CD4-positive, alpha-beta T cell treated with Interleukin-1 beta for 1 hour (primary cell): ENCODE measurements around the gene NF1.
"Not testable (repeated sequence)": the region's sequence is repeated elsewhere in the genome, so short reads cannot be mapped to it uniquely, and the experiment has no call there.

Experiments
- DNase-seq, 2 donors: peaks; one replicate each; pipeline ENCODE4 v3.0.0-alpha.2; 2020 to 2022

The NF1 gene

DNA sequence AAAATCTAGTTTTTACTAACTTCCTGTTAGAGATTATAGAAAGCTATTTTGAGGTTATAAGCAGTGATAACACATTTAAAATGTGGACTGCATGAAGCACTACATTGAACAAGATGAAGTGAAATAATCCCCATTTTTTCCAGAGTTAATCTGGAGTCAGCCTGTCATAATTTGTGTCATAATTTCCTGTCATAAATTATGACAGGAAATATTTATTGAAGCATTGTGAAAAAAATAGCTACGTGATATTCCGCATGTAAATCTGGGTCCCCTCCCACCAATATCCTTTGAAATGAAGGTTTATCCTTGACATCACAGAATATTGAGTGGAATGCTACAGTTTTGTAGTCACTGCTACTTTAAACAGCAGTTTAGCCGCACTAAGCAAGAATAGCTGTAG lies 162.2 kb downstream of the NF1 start:
- DNase-seq = no peak

DNA sequence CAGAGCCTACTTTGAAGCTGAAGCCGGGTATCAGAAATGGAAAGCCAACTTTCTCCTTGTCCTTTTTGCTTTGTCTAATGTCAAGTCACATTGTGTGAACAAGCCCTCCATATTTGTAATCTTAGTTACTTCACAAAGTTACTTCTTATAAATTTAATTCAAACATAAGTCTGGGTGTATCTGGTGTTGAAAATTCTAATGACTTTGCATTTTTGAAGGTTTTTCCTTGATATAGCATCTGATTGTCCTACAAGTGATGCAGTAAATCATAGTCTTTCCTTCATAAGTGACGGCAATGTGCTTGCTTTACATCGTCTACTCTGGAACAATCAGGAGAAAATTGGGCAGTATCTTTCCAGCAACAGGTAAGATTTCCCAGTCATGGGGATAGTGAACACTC lies 165.4 kb downstream of the NF1 start:
- no peak for DNase-seq

DNA sequence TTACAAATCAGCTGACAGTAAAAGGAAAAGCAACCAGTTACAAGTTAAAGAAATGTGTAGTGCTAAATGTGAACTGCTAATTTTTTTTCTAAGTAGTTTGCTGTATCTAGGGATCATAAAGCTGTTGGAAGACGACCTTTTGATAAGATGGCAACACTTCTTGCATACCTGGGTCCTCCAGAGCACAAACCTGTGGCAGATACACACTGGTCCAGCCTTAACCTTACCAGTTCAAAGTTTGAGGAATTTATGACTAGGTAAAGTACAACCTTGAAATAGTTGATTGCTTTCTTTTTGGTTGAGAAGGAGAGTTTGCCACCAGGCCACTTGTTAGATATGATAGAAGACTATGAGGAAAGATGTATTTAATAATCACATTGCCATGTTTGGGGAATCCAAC lies 166.8 kb downstream of the NF1 start:
- no peak for DNase-seq

- DNase-seq = not testable (repeated sequence)
Measured at GRCh38 chr17:31262923-31263322, 168.1 kb downstream of the NF1 start.

DNA sequence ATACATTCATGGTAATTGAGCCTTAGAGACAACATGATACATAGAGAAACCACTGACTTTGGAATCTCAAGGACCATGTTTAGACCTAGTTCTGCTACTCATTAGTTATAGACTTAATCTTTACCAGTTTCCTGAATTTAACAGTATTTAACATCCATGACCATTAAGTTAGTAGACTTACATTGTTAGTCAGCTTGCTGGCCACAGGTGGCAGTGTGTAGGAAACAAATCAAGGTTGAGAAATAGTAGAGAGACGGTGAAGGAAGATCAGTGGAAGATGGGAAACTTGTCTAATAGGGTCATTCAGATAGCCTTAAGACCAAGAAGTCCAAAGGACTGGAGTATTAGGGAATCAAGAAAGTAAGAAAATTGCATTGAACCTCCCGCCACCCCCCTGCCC lies 171.3 kb downstream of the NF1 start:
- DNase-seq = peak; percentile 17 to 29

DNA sequence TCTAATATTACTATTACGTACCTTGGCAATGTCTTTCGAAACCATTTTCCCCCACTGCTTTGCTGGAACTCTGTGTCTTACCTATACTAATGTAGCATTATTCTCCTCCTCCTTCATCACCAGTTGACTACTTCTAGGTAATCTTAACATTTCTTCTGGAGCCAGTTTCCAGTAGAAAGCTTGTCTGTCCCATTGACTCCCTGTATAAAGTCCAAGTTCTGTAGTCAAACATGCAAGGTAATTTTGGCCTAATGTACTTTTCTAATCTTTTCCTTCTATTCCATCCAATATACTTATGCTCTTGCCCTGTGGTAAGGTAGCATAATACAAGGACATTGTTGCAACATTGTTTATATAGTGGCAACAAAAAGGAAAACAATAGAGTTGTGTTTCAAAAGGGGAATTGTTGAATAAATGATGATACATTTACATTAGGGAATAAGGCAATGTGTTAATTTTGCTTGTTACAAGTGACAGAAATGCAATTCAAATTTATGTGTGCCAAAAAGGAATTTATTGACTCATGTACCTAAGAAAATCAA lies 174.3 kb downstream of the NF1 start:
- no peak for DNase-seq

DNA sequence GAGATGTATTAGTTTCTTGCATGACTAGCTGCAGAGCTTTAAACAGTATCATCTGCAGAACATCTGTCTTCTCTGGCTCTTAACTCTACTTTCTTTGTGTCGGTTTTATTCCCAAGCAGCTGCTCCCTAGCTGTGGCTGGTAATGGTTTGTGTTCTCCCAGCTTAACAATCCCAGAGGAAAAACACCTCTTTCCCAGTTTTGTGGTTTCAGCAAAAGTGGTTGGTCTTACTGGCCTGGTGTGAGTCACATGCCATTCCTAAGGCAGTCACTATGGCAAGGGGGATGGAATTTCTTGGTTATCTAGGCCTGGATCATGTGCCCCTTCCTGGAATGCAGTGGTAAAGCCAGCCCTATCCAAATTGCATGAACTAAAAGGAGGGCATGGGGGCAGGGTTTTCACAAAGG lies 174.8 kb downstream of the NF1 start:
- no peak for DNase-seq

GRCh38 chr17:31272236-31272635 lies 177.5 kb downstream of the NF1 start:
- no peak for DNase-seq

- DNase-seq = no peak
Measured at GRCh38 chr17:31272803-31273202, 178.0 kb downstream of the NF1 start.

DNA sequence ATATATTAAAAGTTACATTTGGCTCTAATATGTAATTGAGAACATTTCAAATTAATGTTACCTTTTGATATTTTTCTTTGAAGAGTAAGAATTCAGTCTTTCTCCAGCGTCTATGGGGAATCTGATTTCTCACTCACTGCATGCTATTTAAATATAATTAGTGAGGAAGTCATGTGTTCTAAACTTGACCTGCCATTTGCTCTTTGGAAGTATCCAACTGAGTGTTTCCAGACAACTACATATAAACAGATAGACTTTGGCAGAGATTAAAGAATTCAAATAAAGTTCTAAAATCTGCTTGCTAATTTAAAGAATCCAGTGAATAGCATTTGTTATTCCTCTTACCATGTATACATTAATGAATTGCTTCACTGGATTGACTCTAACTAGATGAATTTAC lies 178.7 kb downstream of the NF1 start:
- no peak for DNase-seq

GRCh38 chr17:31274252-31274651 lies 179.5 kb downstream of the NF1 start:
- no peak for DNase-seq

DNA sequence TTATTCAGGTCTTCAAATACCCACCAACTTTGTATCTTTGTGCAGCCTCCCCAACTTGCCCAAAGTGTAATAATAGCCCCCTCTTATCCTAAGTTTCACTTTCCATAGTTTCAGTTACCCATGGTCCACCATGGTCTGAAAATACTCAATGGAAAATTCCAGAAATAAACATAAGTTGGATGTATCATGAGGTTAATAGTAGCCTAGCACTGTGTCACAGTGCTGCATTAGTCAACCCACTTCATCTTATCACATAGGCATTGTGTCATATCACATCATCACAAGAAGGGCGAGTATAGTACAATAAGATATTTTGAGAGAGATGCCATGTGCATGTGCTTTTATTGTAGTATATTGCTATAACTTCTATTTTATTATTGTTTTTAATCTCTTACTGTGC lies 180.3 kb downstream of the NF1 start:
- DNase-seq = no peak

- DNase-seq = no peak
Measured at GRCh38 chr17:31279401-31279800, 184.6 kb downstream of the NF1 start.

DNA sequence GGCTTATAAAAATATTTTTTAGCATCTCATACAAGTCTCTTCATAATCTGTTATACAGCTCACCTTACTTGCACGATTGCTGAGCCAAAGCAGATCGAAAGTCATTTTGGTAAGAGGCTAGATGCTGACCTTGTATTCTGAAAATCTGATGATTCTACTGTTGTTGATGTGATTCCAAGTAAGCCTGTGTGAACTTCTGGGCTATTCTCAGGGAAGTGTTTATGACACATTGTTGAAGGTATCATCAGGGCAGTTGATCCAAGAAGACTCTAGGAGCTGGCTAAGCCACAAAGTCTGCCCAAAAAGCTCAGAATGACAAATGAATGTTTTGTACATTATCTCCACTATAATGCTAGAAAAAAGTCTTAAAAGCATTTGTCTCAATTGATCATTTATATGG lies 186.3 kb downstream of the NF1 start:
- no peak for DNase-seq

DNA sequence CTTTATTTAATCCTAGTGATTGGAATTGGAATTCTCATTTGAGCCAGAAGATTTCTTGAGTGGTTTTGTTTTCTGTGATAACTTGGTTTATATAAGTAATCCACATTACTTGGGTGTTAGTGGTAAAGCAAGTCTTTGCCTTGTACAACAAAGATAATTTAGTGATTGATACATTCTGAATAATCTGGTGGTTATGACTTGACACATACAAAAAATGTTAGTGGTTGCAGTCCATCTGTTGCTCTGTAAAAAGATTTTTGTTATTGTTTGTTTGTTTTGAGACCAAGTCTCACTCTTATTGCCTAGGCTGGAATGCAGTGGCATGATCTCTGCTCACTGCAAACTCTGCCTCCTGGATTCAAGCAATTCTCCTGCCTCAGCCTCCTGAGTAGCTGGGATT lies 189.1 kb downstream of the NF1 start:
- no peak for DNase-seq

DNA sequence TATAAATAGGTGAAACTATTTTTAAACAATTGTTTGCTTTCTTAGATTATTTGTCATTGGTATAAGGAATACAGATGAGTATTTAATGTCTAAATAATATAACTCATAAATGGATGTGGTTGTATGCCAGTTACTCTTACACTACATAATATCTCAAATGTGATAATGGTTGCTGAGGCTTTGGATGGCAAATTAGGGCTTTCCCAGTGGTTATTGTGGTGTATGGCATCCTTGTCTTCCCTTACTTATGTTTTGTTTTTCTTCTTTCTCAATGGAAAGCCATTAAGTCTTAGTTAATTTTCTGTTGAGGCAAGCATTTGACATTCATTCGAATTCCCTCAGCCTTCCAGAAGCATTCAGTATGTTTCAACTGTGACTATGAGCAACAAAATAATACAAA lies 191.8 kb downstream of the NF1 start:
- no peak for DNase-seq

GRCh38 chr17:31287932-31288331 lies 193.2 kb downstream of the NF1 start:
- DNase-seq = not testable (repeated sequence)

DNA sequence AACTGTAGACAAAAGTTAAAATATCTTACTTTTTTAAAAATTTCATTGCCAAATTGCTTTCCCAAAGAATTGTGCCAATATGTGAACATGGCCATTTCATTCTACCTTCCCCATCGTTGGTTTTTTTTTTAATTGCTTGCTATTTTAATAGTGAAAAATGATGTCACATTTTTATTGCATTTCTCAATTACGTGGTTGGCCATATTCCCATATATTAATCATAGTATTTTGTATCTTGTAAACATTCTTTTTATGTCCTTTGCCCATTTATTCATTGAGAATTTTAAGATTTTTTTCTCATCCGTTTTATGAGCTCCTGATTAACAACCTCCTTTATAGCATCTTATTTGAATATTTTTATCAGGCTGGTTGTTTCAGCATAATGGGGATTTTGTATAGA lies 195.0 kb downstream of the NF1 start:
- DNase-seq = no peak

GRCh38 chr17:31291820-31292219 lies 197.0 kb downstream of the NF1 start:
- DNase-seq = no peak

- no peak for DNase-seq
Measured at GRCh38 chr17:31293581-31293980, 198.8 kb downstream of the NF1 start.

- DNase-seq = no peak
Measured at GRCh38 chr17:31294231-31294630, 199.5 kb downstream of the NF1 start.

GRCh38 chr17:31294820-31295488 lies 200.2 kb downstream of the NF1 start:
- DNase-seq = no peak

DNA sequence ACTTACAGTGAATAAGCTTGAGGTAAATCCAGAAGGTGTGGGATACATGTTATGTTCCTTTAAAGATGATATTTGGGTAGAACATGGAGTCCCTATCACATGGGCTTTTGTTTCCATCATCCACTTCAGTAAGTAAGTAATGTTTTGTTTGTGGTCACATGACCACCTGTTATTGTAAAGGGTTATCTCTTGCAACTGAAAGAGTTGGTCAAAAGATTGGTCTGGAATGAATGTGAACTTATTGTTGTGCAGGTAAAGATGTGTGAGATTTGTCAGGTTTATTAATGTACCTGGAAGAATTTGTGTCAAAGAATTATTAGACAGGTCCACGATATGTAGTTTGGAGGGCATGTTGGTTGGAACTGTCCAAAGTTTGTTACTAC lies 200.7 kb downstream of the NF1 start:
- DNase-seq = no peak

DNA sequence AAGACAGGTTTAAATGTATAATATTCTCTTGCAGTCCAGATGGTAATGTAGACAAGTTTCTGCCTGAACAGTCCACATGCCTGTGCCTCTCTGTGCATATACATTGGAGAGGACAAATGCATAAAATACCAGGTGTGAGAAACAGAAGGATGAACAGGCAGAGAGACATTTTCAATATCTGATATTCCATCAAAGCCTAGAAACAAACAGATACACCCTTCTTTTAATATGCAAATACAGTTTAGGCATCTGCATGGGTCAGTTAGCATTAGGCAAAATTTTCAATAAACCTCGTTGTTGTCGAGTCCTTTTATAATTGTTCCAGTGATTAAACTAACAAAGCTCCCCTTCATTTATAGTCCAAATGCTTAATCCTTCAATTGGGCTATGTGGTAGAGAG lies 201.4 kb downstream of the NF1 start:
- DNase-seq = no peak

GRCh38 chr17:31297090-31297489 lies 202.3 kb downstream of the NF1 start, which contains the start of gene OMG:
Gene OMG, minus strand, starts transcription at chr17:31297239. Its CDS starts 908 bp downstream, at chr17:31296331.
- DNase-seq = no peak
